CD4-positive, alpha-beta T cell treated with Interleukin-2 at 100 ng/mL for 4 hours (primary cell): ENCODE measurements around the gene TMEM225B.
"Not testable (repeated sequence)": the region's sequence is repeated elsewhere in the genome, so short reads cannot be mapped to it uniquely, and the experiment has no call there.

Source experiments
- DNase-seq: peaks from one replicate; pipeline ENCODE4 v3.0.0-alpha.2; 2020; ENCODE audit warnings: low spot score

The TMEM225B gene

DNA sequence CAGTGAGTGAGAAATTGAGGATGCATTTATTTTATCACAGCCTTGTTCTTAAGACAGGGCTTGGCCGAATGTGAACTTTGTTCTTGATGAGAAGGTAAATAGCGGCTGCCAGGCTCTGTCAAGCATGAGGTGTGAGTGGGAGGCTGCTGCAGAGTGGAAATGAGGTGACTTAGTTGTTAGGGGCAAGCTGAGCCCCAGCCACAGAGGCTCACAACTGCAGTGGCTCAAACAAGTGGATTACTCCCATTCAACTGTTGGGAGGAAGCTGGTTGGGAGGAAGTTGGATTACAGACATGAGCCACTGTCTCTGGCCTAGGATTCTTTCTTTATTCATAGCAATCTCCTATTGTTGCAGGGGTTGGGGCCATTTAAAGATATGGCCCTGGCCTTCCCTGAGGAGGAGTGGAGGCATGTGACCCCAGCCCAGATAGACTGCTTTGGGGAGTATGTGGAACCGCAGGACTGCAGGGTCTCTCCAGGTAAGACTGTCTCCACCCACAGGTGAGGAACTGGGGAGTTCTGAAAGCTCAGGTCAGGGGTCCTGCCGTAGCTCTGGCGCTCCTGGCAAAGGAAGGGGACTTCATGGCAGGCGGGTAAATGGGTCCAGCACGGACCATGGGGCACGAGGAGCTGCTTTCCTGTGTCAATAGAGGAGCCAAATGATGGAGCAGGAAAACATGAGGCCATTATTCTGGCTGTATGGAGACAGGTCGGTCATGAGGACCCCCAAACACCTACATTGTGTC lies 25.8 kb downstream of the TMEM225B start:
- no peak for DNase-seq

DNA sequence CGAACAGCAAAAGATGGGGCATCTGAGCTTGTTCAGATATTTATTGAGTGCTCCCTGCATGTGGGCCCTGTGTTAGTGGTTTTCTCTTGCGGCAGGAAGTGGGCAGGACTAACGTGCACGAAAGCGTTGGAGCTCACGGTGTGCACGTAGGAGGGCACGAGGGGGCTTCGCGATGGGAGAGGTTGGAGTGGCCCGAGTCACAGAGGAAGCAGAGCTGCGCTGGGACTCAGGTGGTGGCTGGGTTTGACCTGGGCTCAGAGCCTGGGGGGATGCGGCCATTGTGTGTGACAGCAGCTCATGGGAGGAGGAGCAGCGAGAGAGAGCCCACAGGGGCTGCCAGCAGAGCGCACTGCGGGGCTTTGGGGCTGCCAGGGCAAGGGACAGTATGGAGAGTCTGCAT lies 26.4 kb downstream of the TMEM225B start:
- peak; percentile 61 for DNase-seq

DNA sequence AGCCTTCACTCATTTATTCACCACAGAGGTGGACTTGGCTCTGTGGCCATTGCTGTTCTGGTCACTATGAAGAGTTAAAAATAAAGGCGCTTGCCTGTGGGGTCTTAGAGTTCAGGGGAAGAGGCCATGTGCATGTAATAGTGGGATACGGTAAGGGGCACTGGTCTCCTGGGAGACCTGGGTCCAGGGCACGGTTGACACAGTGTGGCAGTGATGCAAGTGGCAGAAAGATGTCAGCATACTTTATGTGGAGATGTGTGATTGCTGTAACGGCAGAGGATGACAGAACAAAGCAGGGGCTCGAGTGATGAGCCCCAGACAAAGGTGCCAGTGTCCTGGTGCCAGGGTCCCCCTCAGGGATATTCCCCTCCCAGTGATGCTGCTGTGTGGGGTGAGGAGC lies 27.3 kb downstream of the TMEM225B start:
- DNase-seq: no peak

DNA sequence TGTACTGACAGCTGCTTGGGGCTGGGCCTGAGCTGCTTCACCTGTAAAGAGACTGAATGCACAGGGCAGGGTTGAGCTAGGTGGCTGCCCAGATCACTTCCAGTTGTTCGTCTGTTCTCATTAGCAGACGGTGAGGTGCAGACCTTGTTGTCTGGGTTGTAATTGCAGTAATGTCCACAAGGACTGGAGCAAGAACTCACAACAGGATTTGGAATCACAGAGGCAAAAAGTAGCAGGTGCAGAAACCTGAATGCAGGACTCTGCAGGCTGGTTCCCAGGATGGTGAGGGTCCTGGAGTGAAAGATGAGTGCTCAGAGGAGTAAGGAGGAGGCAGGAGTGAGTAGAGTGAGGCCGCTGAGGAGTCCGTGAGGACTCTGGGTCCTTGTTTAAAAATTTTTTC lies 27.9 kb downstream of the TMEM225B start:
- no peak for DNase-seq

DNA sequence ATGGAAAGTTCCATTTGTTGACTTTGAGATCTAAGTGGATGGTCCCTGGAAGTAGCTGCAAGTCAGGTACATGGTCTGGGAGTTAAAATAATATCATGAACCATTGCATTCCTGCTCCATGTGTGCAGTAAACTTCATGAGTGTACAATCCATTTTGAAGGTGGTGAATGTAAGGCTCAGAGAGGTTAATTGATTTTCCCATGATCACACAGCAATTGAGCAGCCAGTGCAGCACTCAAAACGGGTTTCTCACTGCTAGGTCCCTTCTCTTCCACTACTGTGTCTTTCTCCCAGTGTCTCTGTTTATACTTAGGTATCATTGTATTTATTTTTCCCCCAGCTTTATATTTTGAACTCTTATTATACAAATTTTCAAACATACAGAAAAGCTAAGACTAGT lies 28.6 kb downstream of the TMEM225B start:
- DNase-seq: no peak

DNA sequence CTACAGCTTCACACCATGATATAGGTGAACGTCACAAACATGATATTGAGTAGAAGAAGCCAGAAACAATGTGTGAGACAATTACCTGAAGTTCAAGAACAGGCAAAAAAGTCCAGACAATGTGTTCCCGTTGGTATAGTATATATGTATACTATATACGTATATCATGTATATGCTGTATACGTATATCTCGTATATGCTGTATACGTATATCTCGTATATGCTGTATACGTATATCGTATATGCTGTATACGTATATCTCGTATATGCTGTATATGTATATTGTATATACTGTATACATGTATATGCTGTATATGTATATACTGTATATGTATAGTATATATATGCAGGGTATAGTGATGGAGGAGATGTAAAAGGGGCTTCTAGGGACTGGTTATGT lies 29.4 kb downstream of the TMEM225B start:
- no peak for DNase-seq

DNA sequence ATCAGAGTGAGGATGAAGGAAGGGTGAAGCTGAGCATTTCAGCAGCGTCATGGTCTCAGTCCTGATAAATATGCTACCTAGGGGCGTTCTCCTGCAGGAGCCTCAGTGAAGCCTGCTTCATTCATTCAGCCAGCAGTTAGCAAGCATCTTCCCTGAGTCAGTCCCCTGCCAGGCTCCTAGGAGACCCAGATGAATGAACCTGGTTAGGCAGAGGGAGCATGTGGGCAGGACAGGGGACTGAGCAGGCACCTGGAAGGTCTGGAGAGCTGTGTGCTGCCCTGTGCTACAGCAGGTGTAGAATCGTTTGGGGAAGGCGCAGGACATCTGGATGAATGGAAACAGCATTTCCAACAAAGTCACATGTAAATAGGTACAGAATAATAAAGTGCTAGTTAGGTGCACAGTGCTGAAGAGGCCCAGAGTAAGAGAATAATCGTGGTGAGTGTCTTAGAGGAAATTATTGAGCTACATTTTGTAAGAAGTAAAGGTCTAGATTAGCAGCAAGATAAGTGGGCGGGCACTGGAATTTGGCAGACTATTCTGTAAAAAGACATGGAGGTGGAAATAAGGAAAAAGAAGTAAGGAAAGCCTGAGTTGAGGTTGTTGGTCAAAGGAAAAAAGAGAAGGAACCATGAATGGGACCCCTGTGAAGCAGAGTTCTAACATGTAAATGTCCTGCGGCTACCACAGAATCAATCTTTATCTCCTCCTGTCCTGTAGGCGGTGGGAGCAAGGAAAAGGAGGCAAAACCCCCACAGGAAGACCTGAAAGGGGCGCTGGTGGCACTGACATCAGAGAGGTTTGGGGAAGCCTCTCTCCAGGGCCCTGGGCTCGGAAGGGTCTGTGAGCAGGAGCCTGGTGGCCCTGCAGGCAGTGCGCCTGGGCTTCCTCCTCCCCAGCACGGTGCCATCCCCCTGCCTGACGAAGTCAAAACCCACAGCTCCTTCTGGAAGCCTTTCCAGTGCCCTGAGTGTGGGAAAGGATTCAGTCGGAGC lies 30.7 kb downstream of the TMEM225B start:
- no peak for DNase-seq

DNA sequence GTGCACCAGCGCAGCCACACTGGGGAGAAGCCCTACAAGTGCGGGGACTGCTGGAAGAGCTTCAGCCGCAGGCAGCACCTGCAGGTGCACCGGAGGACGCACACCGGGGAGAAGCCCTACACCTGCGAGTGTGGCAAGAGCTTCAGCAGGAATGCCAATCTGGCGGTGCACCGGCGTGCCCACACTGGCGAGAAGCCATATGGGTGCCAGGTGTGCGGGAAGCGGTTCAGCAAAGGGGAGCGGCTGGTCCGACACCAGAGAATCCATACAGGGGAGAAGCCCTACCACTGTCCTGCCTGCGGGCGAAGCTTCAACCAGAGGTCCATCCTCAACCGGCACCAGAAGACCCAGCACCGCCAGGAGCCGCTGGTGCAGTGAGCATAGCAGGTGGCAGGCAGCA lies 31.6 kb downstream of the TMEM225B start:
- no peak for DNase-seq

DNA sequence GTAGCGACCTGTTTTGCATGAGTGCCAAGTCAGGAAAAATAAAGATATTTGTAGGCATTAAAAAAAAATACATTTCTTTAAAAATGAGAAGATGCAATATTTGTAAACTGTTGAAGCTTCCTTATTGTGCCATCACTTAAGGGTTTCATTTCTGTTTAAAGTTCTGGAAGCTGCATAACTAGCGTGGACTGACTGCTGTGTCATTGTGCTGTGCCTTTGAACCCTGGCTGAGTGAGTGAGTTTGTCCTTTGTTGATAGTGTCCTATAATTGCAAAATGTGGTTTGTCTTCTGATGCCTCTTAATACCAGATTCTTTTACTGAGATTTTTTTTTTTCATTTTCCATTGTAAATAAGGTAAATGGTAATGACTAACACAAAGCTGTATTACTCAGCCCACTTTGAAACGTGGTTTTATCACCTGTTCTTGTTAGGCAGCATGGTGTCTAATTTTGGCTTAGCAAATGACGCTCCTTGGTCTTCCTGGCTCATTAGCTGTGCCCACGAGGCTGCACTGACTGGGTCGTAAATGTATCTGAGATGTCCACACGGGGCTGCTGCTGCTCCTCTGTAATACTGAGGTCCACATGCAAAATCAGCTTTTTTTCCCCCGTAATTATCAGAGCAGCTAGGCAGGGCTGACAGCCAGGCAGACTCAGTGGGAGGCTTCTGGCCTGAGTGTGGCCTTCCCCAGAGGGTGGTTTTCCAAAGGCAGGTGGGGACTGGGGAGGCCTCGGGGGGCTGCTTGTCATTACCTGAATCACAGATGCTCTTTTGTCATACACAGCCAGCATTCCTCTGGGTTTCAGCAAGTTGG lies 33.4 kb downstream of the TMEM225B start:
- no peak for DNase-seq

DNA sequence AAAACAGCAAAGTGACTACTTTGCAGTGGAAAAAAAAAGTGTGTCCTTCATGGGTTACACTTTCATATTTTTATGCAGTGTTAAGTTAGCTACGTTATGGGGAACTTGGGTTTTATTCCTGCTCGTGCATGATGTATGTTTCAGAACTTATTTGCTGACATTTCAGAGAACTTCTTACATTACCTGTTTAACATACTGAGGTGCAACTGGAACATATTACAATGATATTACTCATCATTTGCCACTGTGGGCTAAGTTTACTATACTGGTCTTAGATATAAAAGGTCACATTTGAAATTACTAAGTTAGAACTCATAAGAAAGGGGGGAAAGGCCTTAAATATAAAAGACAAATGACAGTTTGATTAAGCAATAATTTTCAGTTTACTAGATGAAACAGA lies 39.3 kb downstream of the TMEM225B start:
- DNase-seq: not testable (repeated sequence)

DNA sequence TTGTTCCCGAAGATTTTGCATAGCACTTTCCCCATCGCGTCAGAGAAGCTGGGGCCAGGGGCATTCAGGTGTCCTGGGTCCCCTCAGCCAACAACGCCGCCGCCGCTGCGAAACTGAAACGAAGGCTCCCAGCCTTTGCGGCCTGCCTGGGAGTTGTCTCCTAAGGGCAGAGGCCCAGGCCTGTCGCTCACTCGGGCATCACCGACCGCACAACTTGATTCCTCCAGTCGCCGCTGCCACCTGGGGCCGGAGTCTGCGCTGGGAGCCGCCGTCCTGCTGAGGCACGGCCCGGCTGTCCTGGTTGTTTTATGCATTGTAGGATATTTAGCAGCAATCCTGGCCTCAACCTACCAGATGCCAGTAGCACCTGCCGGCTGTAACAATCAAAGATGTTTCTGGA lies 40.7 kb downstream of the TMEM225B start:
- DNase-seq: no peak

DNA sequence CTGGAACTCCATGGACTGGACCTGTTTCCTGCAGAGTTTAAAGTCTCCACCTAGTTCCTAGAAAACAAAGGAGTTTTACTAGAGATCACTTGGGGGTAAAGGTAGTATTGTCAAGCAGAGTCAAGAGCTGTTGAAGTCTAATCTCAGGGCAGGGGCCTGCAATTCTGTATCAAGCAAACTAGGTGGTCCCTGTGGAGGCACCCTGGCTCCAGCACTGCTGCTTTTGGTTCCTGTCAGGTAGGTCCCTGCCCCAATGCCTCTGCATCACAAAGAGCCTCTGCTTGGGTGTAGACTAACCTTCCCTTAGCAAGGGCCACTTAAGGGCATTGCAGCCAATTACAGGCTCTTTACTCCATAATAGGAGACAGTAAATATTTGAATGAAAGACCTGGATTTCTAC lies 41.2 kb downstream of the TMEM225B start:
- no peak for DNase-seq

DNA sequence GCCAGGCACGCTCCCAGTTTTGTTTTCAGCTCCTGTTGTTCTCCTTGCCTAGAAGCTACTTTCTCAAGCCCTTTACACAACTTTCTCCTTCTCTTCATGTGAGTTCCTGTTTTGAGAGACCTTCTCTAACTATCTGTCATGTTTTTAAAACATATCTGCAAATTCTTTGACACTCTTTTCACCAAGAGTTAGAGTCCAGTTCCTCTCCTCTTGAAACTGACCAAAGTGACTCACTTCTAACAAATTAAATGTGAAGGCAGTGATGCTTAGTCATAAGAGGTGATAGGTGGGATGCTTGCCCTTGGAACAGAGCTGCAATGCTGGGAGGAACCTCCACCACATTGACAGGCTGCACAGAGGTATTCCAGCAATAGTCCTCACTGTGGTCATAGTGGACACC lies 44.0 kb downstream of the TMEM225B start:
- DNase-seq: no peak

DNA sequence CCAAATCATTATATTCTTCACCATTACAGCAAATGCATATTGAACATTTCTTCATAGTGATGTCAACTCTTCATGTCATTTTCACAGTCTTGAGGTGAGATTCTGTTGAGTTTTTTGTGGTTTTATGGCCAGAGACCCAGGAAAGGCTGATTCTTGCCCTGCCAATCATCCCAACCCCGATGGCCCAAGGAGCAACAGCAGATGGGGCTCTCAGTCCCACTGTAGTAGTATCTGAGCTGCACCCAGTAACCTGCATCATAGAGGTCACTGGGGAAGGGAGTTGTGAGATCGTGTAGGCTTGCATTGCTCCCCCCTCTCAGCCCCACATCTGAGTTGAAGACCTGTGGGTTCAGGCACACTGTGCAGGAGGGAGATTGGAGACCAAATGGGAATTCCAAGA lies 45.4 kb downstream of the TMEM225B start:
- DNase-seq: no peak

DNA sequence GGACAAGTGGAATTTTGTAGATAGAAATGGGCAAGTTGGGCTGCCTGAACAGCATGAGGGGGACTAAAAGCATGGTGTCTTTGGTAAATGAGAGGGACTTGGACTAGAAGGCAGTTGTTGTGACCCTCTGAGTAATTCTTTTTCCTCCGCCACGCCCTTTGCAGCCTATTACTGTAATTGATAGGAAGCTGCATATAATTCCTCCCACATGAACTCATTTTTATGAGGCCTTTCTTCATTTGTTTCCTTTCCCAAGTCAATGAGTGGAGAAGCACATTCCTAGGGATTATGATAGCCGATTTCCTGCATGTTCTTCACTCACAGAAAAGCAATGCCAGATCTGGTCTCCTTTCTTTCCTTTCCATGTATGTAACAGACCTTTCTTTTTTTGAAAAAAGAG lies 46.4 kb downstream of the TMEM225B start:
- no peak for DNase-seq

DNA sequence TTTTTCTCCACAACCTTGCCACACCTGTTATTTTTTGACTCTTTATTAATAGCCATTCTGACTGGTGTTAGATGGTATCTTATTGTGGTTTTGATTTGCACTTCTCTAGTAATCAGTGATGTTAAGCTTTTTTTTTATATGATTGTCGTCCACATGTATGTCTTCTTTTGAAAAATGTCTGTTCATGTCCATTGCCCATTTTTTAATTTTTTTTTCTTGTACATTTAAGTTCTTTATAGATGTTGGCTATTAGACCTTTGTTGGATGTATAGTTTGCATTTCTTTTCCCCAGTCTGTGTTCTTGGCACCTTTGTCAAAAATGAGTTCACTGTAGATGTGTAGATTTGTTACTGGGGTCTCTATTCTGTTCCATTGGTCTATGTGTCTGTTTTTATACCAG lies 47.5 kb downstream of the TMEM225B start:
- DNase-seq: no peak

DNA sequence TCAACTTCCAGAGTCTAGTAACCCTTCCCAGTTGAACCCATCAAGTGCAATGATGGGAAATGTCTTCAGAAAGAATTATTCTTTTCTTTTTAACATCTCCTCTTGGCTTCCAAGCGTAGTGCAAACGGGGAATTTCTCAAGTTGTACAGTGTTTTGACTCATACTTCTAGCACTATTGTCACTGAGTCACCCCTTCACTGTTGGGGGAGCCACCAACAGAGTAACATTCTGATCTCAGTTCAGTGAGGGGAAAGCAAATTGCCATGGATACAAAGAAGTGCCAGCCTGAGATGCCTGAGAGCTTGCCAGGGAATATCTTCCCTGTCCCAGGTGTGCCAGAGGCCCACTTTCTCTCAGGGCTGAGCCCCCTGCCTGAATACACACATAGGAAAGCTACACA lies 50.8 kb downstream of the TMEM225B start:
- DNase-seq: no peak

DNA sequence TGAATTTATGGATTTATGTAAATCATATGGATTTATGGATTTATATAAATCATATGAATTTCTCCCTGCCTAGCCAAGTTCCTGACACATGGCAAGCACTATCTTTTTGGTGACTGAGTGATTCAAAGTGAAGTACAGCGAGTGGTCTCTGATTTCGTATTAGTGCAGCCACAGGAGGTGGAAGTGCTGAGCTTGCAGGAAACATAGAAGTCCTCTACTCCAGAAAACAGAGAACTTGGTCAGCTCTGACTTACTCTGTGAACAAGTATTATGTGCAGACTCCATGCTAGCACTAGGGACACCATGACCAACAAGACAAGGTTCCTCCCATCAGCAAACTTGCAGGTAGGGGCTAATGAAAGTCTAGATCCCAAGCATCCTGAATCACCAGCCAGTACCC lies 53.2 kb downstream of the TMEM225B start:
- DNase-seq: no peak

DNA sequence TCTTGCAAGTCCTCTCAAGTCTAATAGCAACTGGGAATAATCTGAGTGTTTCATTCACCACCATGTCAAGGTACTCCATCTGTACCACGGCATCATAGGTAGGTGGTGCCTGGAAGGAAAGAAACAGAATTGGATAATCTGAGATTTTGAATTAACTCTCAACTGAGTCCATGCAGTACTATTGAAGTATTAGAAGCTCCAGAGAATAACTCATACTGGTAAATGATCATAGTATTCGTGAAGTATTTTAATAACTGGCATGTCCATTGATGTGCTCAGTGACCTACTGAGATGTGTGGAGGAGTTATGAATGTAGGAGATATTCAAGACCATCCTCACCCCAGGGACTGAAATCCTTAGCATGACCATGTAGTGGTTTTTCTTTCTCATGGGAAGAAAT lies 54.6 kb downstream of the TMEM225B start:
- DNase-seq: no peak

DNA sequence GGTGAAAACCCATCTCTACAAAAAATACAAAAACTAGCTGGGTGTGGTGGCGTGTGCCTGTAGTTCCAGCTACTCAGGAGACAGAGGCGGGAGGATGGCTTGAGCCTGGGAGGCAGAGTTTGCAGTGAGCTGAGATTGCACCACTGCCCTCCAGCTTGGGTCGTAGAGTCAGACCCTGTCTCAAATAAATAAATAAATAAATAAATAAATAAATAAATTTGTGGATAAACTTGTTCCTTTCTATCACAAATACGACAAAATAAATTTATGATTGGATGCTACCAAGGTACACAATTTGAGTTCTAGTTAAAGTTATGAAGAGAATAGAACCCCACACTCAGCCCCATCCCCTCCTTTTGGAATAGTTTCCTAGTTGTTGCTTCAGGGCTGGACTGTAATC lies 55.2 kb downstream of the TMEM225B start:
- DNase-seq: not testable (repeated sequence)

DNA sequence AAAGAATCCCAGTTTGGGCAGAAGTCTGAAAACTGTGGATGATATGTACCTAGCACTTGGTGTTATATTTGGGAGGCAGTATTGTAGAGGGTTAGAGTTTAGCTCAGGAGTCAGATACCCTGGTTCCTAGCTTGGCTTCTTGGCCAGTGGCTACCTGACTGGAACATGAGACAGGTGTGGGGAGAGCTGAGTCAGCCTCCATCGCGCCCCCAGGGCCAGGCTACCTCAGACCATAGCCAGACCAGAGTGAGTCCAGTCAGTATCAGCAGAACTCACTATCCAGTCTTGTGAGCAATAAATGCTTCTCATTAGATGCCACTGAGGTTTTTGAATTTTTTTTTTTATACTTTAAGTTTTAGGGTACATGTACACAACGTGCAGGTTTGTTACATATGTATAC lies 55.7 kb downstream of the TMEM225B start:
- no peak for DNase-seq

DNA sequence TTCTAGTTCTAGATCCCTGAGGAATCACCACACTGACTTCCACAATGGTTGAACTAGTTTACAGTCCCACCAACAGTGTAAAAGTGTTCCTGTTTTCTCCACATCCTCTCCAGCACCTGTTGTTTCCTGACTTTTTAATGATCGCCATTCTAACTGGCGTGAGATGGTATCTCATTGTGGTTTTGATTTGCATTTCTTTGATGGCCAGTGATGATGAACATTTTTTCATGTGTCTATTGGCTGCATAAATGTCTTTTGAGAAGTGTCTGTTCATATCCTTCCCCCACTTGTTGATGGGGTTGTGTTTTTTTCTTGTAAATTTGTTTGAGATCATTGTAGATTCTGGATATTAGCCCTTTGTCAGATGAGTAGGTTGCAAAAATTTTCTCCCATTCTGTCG lies 56.6 kb downstream of the TMEM225B start:
- DNase-seq: not testable (repeated sequence)
